Suppressor macrophage treated with lipopolysaccharide for 1 hour (primary cell): ENCODE results near the gene ST8SIA1.

ENCODE experiments used
- DNase-seq, 3 donors: peaks; one replicate each; pipeline ENCODE4 v3.0.0-alpha.2; 2020 to 2022

Gene ST8SIA1

GRCh38 chr12:22329621-22330020 lies 4.9 kb downstream of the ST8SIA1 start:
- no peak for DNase-seq

- peak in 1 of 3 donors; percentile 20 for DNase-seq
Observed at GRCh38 chr12:22325218-22325617, 9.3 kb downstream of the ST8SIA1 start.

- DNase-seq: no peak
Observed at GRCh38 chr12:22322091-22322490, 12.4 kb downstream of the ST8SIA1 start.

GRCh38 chr12:22321638-22322037 lies 12.9 kb downstream of the ST8SIA1 start:
- DNase-seq: peak; percentile 86 to 91 (median 86)

GRCh38 chr12:22321018-22321605 lies 13.4 kb downstream of the ST8SIA1 start:
- no peak for DNase-seq

- peak; percentile 69 to 88 (median 83) for DNase-seq
Observed at GRCh38 chr12:22318108-22318737, 16.3 kb downstream of the ST8SIA1 start.

- DNase-seq: no peak
Observed at GRCh38 chr12:22313963-22314330, 20.6 kb downstream of the ST8SIA1 start.

- no peak for DNase-seq
Observed at GRCh38 chr12:22313286-22313962, 21.1 kb downstream of the ST8SIA1 start.

GRCh38 chr12:22312336-22312735 lies 22.2 kb downstream of the ST8SIA1 start:
- no peak for DNase-seq

- DNase-seq: no peak
Observed at GRCh38 chr12:22310709-22311108, 23.8 kb downstream of the ST8SIA1 start.

GRCh38 chr12:22310275-22310674 lies 24.2 kb downstream of the ST8SIA1 start:
- DNase-seq: no peak

- no peak for DNase-seq
Observed at GRCh38 chr12:22307811-22308210, 26.7 kb downstream of the ST8SIA1 start.

GRCh38 chr12:22306311-22306710 lies 28.2 kb downstream of the ST8SIA1 start:
- no peak for DNase-seq

GRCh38 chr12:22304341-22304740 lies 30.2 kb downstream of the ST8SIA1 start:
- no peak for DNase-seq

GRCh38 chr12:22299294-22299912 lies 35.1 kb downstream of the ST8SIA1 start:
- no peak for DNase-seq

GRCh38 chr12:22289250-22289649 lies 45.3 kb downstream of the ST8SIA1 start:
- no peak for DNase-seq

GRCh38 chr12:22287776-22288621 lies 46.5 kb downstream of the ST8SIA1 start:
- peak; percentile 63 to 78 (median 74) for DNase-seq

- peak in 1 of 3 donors; percentile 19 for DNase-seq
Observed at GRCh38 chr12:22287101-22287500, 47.4 kb downstream of the ST8SIA1 start.

- DNase-seq: no peak
Observed at GRCh38 chr12:22286569-22286968, 47.9 kb downstream of the ST8SIA1 start.

- DNase-seq: no peak
Observed at GRCh38 chr12:22285846-22286245, 48.7 kb downstream of the ST8SIA1 start.

GRCh38 chr12:22284871-22285270 lies 49.6 kb downstream of the ST8SIA1 start:
- no peak for DNase-seq

- no peak for DNase-seq
Observed at GRCh38 chr12:22283508-22283907, 51.0 kb downstream of the ST8SIA1 start.

- no peak for DNase-seq
Observed at GRCh38 chr12:22283006-22283506, 51.5 kb downstream of the ST8SIA1 start.
